Liver (tissue), 9 donors: Measurements from ENCODE around the gene HTRA1. TPM values are rescaled to one million over a fixed set of nuclear protein-coding genes. Genes with fewer than 3 reads are reported as not detected.
A peak's percentile ranks its signal among the peaks of the same experiment; 100 is the strongest.

Source experiments
- DNase-seq: peaks from one replicate; pipeline ENCODE4 v3.0.0-alpha.2; 2017; ENCODE audit warnings: low spot score
- H3K27ac ChIP-seq, 2 donors: one replicate each; pipeline ENCODE4 v1.7.0; 2013; ENCODE audit warnings: inconsistent platforms in 2 of 2, low read length in 2 of 2, control low read depth in 1 of 2, low read depth in 1 of 2, mild to moderate bottlenecking in 1 of 2
- H3K27me3 ChIP-seq, 4 donors: one replicate each; pipeline versions ENCODE4 v1.6.1 to v1.7.0; 2013; ENCODE audit warnings: low read length in 3 of 4, inconsistent platforms in 1 of 4, mild to moderate bottlenecking in 1 of 4, moderate library complexity in 1 of 4; ENCODE audit not compliant: control insufficient read depth in 4 of 4, insufficient read depth in 4 of 4
- H3K36me3 ChIP-seq, 4 donors: one replicate each; pipeline versions ENCODE4 v1.6.1 to v1.7.0; 2013; ENCODE audit warnings: low read length in 3 of 4, mild to moderate bottlenecking in 3 of 4, low read depth in 1 of 4, moderate library complexity in 1 of 4; ENCODE audit not compliant: control insufficient read depth in 4 of 4, insufficient read depth in 3 of 4
- H3K4me1 ChIP-seq, 4 donors: one replicate each; pipeline versions ENCODE4 v1.6.1 to v1.7.0; 2013; ENCODE audit warnings: low read length in 3 of 4, mild to moderate bottlenecking in 3 of 4, moderate library complexity in 1 of 4; ENCODE audit not compliant: control insufficient read depth in 4 of 4, insufficient read depth in 4 of 4
- H3K4me3 ChIP-seq, 3 donors: one replicate each; pipeline versions ENCODE4 v1.6.1 to v1.7.0; 2013; ENCODE audit warnings: low read length in 3 of 3, control low read depth in 1 of 3, low read depth in 1 of 3, mild to moderate bottlenecking in 1 of 3
- H3K9ac ChIP-seq, 2 donors: one replicate each; pipeline ENCODE4 v1.7.0; 2013; ENCODE audit warnings: low read length in 2 of 2, mild to moderate bottlenecking in 2 of 2, moderate library complexity in 2 of 2, control low read depth in 1 of 2, low read depth in 1 of 2
- H3K9me3 ChIP-seq, 4 donors: one replicate each; pipeline versions ENCODE4 v1.6.1 to v1.7.0; 2013; ENCODE audit warnings: low read length in 3 of 4; ENCODE audit not compliant: control insufficient read depth in 4 of 4
- ATF3 ChIP-seq: IDR thresholded peaks from 2 replicates; pipeline ENCODE4 v1.6.1; 2016; ENCODE audit warnings: antibody characterized with exemption
- CTCF ChIP-seq: fragments of 150-350 bp; IDR thresholded peaks from 2 replicates; pipeline ENCODE4 v1.5.1; 2017; ENCODE audit warnings: improper control_type of control experiment, low read depth, low read length; ENCODE audit not compliant: missing input control
- EGR1 ChIP-seq, 2 donors: IDR thresholded peaks; 2 replicates each; pipeline ENCODE4 v1.6.1; 2016 to 2018; ENCODE audit warnings: antibody characterized with exemption in 2 of 2, low read depth in 2 of 2
- FOXA1 ChIP-seq: IDR thresholded peaks from 2 replicates; pipeline ENCODE4 v1.6.1; 2016; ENCODE audit warnings: antibody characterized with exemption
- FOXA2 ChIP-seq: IDR thresholded peaks from 2 replicates; pipeline ENCODE4 v1.6.1; 2016; ENCODE audit warnings: antibody characterized with exemption
- GABPA ChIP-seq, 2 donors: IDR thresholded peaks in 1 of 2; conservative IDR thresholded peaks in 1 of 2; 2 replicates each; pipeline ENCODE4 v1.6.1; 2016; ENCODE audit warnings: antibody characterized with exemption in 2 of 2, mild to moderate bottlenecking in 1 of 2, moderate library complexity in 1 of 2
- HNF4A ChIP-seq, 2 donors: conservative IDR thresholded peaks; 2 replicates each; pipeline ENCODE4 v1.6.1; 2016; ENCODE audit warnings: antibody characterized with exemption in 2 of 2, mild to moderate bottlenecking in 2 of 2
- HNF4G ChIP-seq: IDR thresholded peaks from 2 replicates; pipeline ENCODE4 v1.6.1; 2016; ENCODE audit warnings: antibody characterized with exemption
- JUND ChIP-seq, 2 donors: IDR thresholded peaks; 2 replicates each; pipeline ENCODE4 v1.6.1; 2016; ENCODE audit warnings: antibody characterized with exemption in 2 of 2
- MAX ChIP-seq: IDR thresholded peaks from 2 replicates; pipeline ENCODE4 v1.6.1; 2016; ENCODE audit warnings: antibody characterized with exemption
- NR2F2 ChIP-seq: IDR thresholded peaks from 2 replicates; pipeline ENCODE4 v1.6.1; 2016; ENCODE audit warnings: antibody characterized with exemption
- RAD21 ChIP-seq, 2 donors: IDR thresholded peaks; 2 replicates each; pipeline ENCODE4 v1.6.1; 2016; ENCODE audit warnings: antibody characterized with exemption in 2 of 2, mild to moderate bottlenecking in 2 of 2
- REST ChIP-seq: IDR thresholded peaks from 2 replicates; pipeline ENCODE4 v1.6.1; 2016; ENCODE audit warnings: antibody characterized with exemption, mild to moderate bottlenecking
- RXRA ChIP-seq, 2 donors: IDR thresholded peaks; 2 replicates each; pipeline ENCODE4 v1.6.1; 2017 to 2018; ENCODE audit warnings: antibody characterized with exemption in 2 of 2, mild to moderate bottlenecking in 1 of 2
- SP1 ChIP-seq: IDR thresholded peaks from 2 replicates; pipeline ENCODE4 v1.6.1; 2018; ENCODE audit warnings: antibody characterized with exemption, mild to moderate bottlenecking
- TAF1 ChIP-seq: conservative IDR thresholded peaks from 2 replicates; pipeline ENCODE4 v1.6.1; 2016; ENCODE audit warnings: antibody characterized with exemption, mild to moderate bottlenecking
- YY1 ChIP-seq: IDR thresholded peaks from 2 replicates; pipeline ENCODE4 v1.6.1; 2016; ENCODE audit warnings: antibody characterized with exemption, mild to moderate bottlenecking
- ZBTB33 ChIP-seq: IDR thresholded peaks from 2 replicates; pipeline ENCODE4 v1.6.1; 2016; ENCODE audit warnings: antibody characterized with exemption
- WGBS: extraction: QIAGEN DNeasy Blood & Tissue Kit; methylation state at CpG from one replicate; pipeline ENCODE4 v1.1.7; 2013; 5-methylcytosine and 5-hydroxymethylcytosine counted together
- polyA plus RNA-seq, 2 donors: library from polyadenylated mRNA; stranded (reverse) in 1 of 2; unstranded in 1 of 2; fragments of 200-250 nt in 1 of 2; fragments of >200 nt in 1 of 2; fragmentation: Nextera tagmentation in 1 of 2; extraction: Ambion mirVana in 1 of 2; gene quantifications; one replicate each; pipeline versions ENCODE4 v1.2.1 to v1.2.3, GENCODE V29; 2013 to 2015
- total RNA-seq, 2 donors: library from RNA; depleted of rRNA; stranded (reverse); fragments of >200 nt; gene quantifications; one replicate each; pipeline ENCODE4 v1.2.3, GENCODE V29; 2014
- donor health status: healthy.
- donor health status: healthy.
- donor health status: healthy.
- donor health status: healthy.
- donor health status: healthy.

HTRA1 gene
- total and polyA plus RNA-seq, 4 donors, result 4.3 to 289 (median 72.1) TPM

- Histone ChIP-seq H3K4me3 (no peak overlapping the region), H3K4me1 (peaks cover 5 to 13% (median 9%) of the 10 kb centered on the region in 4 donors), H3K9me3 (no peaks in the 10 kb centered on the region), H3K9ac (peak overlapping the region in 1 of 2 donors; percentile 20), H3K36me3 (no peaks in the 10 kb centered on the region), H3K27me3 (no peaks in the 10 kb centered on the region), H3K27ac (peak overlapping the region in 1 of 2 donors; percentile 49)
- DNase-seq, result no peak
- TF ChIP-seq GABPA (IDR thresholded peaks at IDR 0.05 in 1 of 2, conservative IDR thresholded peaks at IDR 0.05 in 1 of 2) (no peak), RAD21 (IDR thresholded peaks at IDR 0.05) (peak in 1 of 2 donors; percentile 15), MAX (peak; percentile 31), SP1 (peak; percentile 86), RXRA (IDR thresholded peaks at IDR 0.05) (peak; percentile 66 to 83), TAF1 (no peak), CTCF (no peak), JUND (IDR thresholded peaks at IDR 0.05) (peak in 1 of 2 donors; percentile 71), FOXA2 (peak; percentile 50), NR2F2 (no peak), HNF4G (peak; percentile 47), REST (peak; percentile 69), FOXA1 (no peak), ATF3 (no peak), HNF4A (conservative IDR thresholded peaks at IDR 0.05) (peak; percentile 83 to 86), EGR1 (IDR thresholded peaks at IDR 0.05; ENCODE audit: low read depth in 2 of 2) (no peak), YY1 (peak; percentile 65), ZBTB33 (peak; percentile 68)
- 31% methylated on average over 4 of the region's 4 CpGs for WGBS
Measured at GRCh38 chr10:122449153-122449552, 12.2 kb upstream of the HTRA1 start.
